HepG2 (cell line): ENCODE results near the gene PTPRE. TPM values are rescaled to one million over a fixed set of nuclear protein-coding genes. Genes with fewer than 3 reads are reported as not detected.

ENCODE experiments used
- ATAC-seq: fragments of 200-7000 bp; cut with Tn5 transposase; 3 replicates; pipeline ENCODE4 v1.9.1; 2020; ENCODE audit warnings: mild to moderate bottlenecking, moderate library complexity
- BruUV-seq: library from RNA; stranded (reverse); fragments of 400-500 nt; replicated peaks from 2 replicates; lab custom pipeline; 2021; lab: Mats Ljungman, UMichigan
- CTCF ChIA-PET: fragments of 300-600 bp; formaldehyde crosslinking; extraction: SDS; loops from one replicate; lab custom pipeline; 2021; ENCODE audit warnings: low total read pairs, inconsistent platforms, low intra/inter-chr PET ratio; lab: Yijun Ruan, JAX
- POLR2A ChIA-PET: fragments of 350-600 bp; sonication (Branson Sonifier 250); formaldehyde crosslinking; loops from one replicate; lab custom pipeline; 2020; ENCODE audit warnings: antibody characterized with exemption, inconsistent platforms; lab: Yijun Ruan, JAX
- DNase-seq: peaks from one replicate; pipeline ENCODE4 v3.0.0-alpha.2; 2015; ENCODE audit warnings: low spot score
- FAIRE-seq: peaks from 3 replicates; lab custom pipeline; 2011; peaks lifted over from hg19 to GRCh38; lab: Jason Lieb, UNC
- H2AFZ ChIP-seq: one replicate; pipeline ENCODE4 v1.6.1; 2011; ENCODE audit warnings: low read length, inconsistent platforms
- H3K27ac ChIP-seq: fragments of 300-600 bp; 3 replicates; pipeline ENCODE4 v1.8.0; 2011; ENCODE audit warnings: mixed run types, mild to moderate bottlenecking, mixed read lengths, low read length, inconsistent platforms; ENCODE audit not compliant: insufficient read depth; ENCODE audit errors: extremely low read length
- H3K27me3 ChIP-seq, 2 experiments: fragments of 200-600 bp in 1 of 2; 2 replicates in 1 of 2; 3 replicates in 1 of 2; pipeline versions ENCODE4 v1.6.0 to v1.8.0; 2011; ENCODE audit warnings: low read length in 2 of 2, mild to moderate bottlenecking in 2 of 2, moderate library complexity in 2 of 2, inconsistent platforms in 1 of 2; ENCODE audit not compliant: insufficient read depth in 2 of 2, control insufficient read depth in 1 of 2
- H3K36me3 ChIP-seq, 2 experiments: fragments of 200-600 bp in 1 of 2; replicated peaks in 1 of 2; 2 replicates in 1 of 2; 3 replicates in 1 of 2; pipeline versions ENCODE4 v1.5.1 to v1.8.0; 2011; ENCODE audit warnings: low read length in 2 of 2, inconsistent platforms in 1 of 2; ENCODE audit not compliant: insufficient read depth in 2 of 2, control insufficient read depth in 1 of 2
- H3K4me1 ChIP-seq: 2 replicates; pipeline ENCODE4 v1.5.1; 2012; ENCODE audit warnings: low read length, inconsistent platforms; ENCODE audit not compliant: insufficient read depth
- H3K4me2 ChIP-seq: 2 replicates; pipeline ENCODE4 v1.6.0; 2011; ENCODE audit warnings: low read depth, low read length, inconsistent platforms
- H3K4me3 ChIP-seq, 3 experiments: fragments of 200-600 bp in 1 of 3; sonication (generic), shearing (Covaris generic) in 1 of 3; replicated peaks in 1 of 3; 2 replicates each; pipeline ENCODE4 v1.5.1; 2011 to 2016; ENCODE audit warnings: low read length in 3 of 3, inconsistent platforms in 2 of 3, low read depth in 2 of 3, mild to moderate bottlenecking in 2 of 3, control low read depth in 1 of 3, mixed read lengths in 1 of 3; ENCODE audit not compliant: insufficient read depth in 1 of 3
- H3K79me2 ChIP-seq: one replicate; pipeline ENCODE4 v1.6.1; 2011; ENCODE audit warnings: low read length, inconsistent platforms; ENCODE audit not compliant: insufficient read depth
- H3K9ac ChIP-seq: 2 replicates; pipeline ENCODE4 v1.6.0; 2011; ENCODE audit warnings: mild to moderate bottlenecking, low read depth, low read length, inconsistent platforms; ENCODE audit not compliant: insufficient read depth
- H3K9me3 ChIP-seq: 2 replicates; pipeline ENCODE4 v1.5.1; 2012; ENCODE audit warnings: mild to moderate bottlenecking, low read length
- H4K20me1 ChIP-seq: 2 replicates; pipeline ENCODE4 v1.6.0; 2011; ENCODE audit warnings: inconsistent platforms, mild to moderate bottlenecking, low read length, moderate library complexity; ENCODE audit not compliant: insufficient read depth
- DRAP1 ChIP-seq: IDR thresholded peaks from 2 replicates; pipeline ENCODE4 v1.6.1; 2016; ENCODE audit warnings: missing genetic modification reagents, missing compliant biosample characterization
- FOXK1 ChIP-seq: sonication (generic); formaldehyde crosslinking; IDR thresholded peaks from 2 replicates; pipeline ENCODE4 v1.4.0; 2020; ENCODE audit warnings: low read depth, missing genetic modification reagents, borderline replicate concordance
- HDAC6 ChIP-seq: fragments of 200-600 bp; sonication (generic); IDR thresholded peaks from 2 replicates; pipeline ENCODE4 v1.7.0; 2017; ENCODE audit warnings: mild to moderate bottlenecking, antibody characterized with exemption, low read length, low read depth
- MIER3 ChIP-seq: IDR thresholded peaks from 2 replicates; pipeline ENCODE4 v1.6.1; 2016; ENCODE audit warnings: missing compliant biosample characterization, borderline replicate concordance
- NPAS2 ChIP-seq: sonication (generic); formaldehyde crosslinking; IDR thresholded peaks from 2 replicates; pipeline ENCODE4 v1.8.0; 2022; ENCODE audit warnings: mild to moderate bottlenecking, missing genetic modification reagents, borderline replicate concordance
- REXO4 ChIP-seq: sonication (generic); formaldehyde crosslinking; IDR thresholded peaks from 2 replicates; pipeline ENCODE4 v1.8.0; 2022; ENCODE audit warnings: missing genetic modification reagents, mild to moderate bottlenecking, borderline replicate concordance
- RFX5 ChIP-seq: IDR thresholded peaks from 2 replicates; pipeline ENCODE4 v1.6.1; 2011; ENCODE audit warnings: low read depth, low read length, improper control_type of control experiment
- SMAD3 ChIP-seq: sonication (generic); formaldehyde crosslinking; IDR thresholded peaks from 2 replicates; pipeline ENCODE4 v1.4.0; 2020; ENCODE audit warnings: missing genetic modification reagents
- ZNF282 ChIP-seq: fragments of 450-650 bp; IDR thresholded peaks from 2 replicates; pipeline ENCODE4 v1.6.1; 2018; ENCODE audit not compliant: partially characterized antibody
- ZNF414 ChIP-seq: sonication (generic); formaldehyde crosslinking; IDR thresholded peaks from 2 replicates; pipeline ENCODE4 v1.5.0; 2020; ENCODE audit warnings: missing genetic modification reagents
- ZNF704 ChIP-seq: sonication (generic); formaldehyde crosslinking; IDR thresholded peaks from 2 replicates; pipeline ENCODE4 v1.8.1; 2023; ENCODE audit warnings: mild to moderate bottlenecking, inconsistent platforms, moderate library complexity, missing genetic modification reagents, borderline replicate concordance
- ZNF749 ChIP-seq: sonication (generic); formaldehyde crosslinking; IDR thresholded peaks from 2 replicates; pipeline ENCODE4 v1.8.0; 2022; ENCODE audit warnings: mild to moderate bottlenecking, missing genetic modification reagents, moderate library complexity, borderline replicate concordance
- ZNF777 ChIP-seq: sonication (generic); formaldehyde crosslinking; IDR thresholded peaks from 2 replicates; pipeline ENCODE4 v1.4.0; 2020; ENCODE audit warnings: missing genetic modification reagents
- WGBS: methylation state at CpG from one replicate; pipeline ENCODE4 v1.1.6; 2017; ENCODE audit warnings: low lambda C conversion rate; 5-methylcytosine and 5-hydroxymethylcytosine counted together
- in situ Hi-C: cut with HindIII; loops from 2 replicates; pipeline ENCODE4 v1.10.0; 2017; ENCODE audit warnings: low pct_unique_long_range_greater_than_20kb; ENCODE audit not compliant: extremely low pct_ligation_motif_present
- intact Hi-C: fragments of 100-400 bp; cut with micrococcal nuclease; formaldehyde crosslinking; loops from one replicate; pipeline ENCODE4 v1.10.0; 2022; ENCODE audit not compliant: unreplicated experiment
- polyA plus RNA-seq, 8 experiments: library from polyadenylated mRNA; depleted of rRNA in 3 of 8; stranded (reverse) in 7 of 8; unstranded in 1 of 8; fragments of >200 nt; fragmentation: Illumina TruSeq in 4 of 8; extraction: Trizol in 4 of 8; gene quantifications; 2 replicates each; pipeline versions ENCODE4 v1.2.1 to v1.2.3, GENCODE V29; 2011 to 2016; ENCODE audit warnings: low read depth in 4 of 8, missing spikeins in 1 of 8, mixed read lengths in 1 of 8; ENCODE audit not compliant: insufficient read depth in 1 of 8
- total RNA-seq, 5 experiments: library from RNA; depleted of rRNA; stranded (reverse); fragments of >200 nt; fragmentation: Illumina TruSeq; extraction: Trizol; gene quantifications; 2 replicates each; pipeline ENCODE4 v1.2.3, GENCODE V29; 2016; ENCODE audit warnings: low read depth in 1 of 5

PTPRE gene
- total and polyA plus RNA-seq, 2 of the 13 experiments (the other 11 are each of a cell fraction or from before 2014, with no cell fraction given) = 0.01 to 0.02 TPM

GRCh38 chr10:127925471-127926207 lies 18.7 kb downstream of the PTPRE start (continued):
- TF ChIP-seq SMAD3 (CRISPR knock-in tag) (no peak), ZNF749 (CRISPR knock-in tag) (no peak), REXO4 (CRISPR knock-in tag) (no peak), NPAS2 (no peak), ZNF777 (CRISPR knock-in tag) (no peak)

GRCh38 chr10:127926455-127926854 lies 19.6 kb downstream of the PTPRE start:
- ChIA-PET POLR2A (no interaction called here), CTCF (no interaction called here)
- H3K36me3 ChIP-seq = no peaks in the 10 kb centered on the region
- ATAC-seq (no peak), FAIRE-seq (no peak), DNase-seq (no peak)
- no peak overlapping the region for H3K27ac ChIP-seq
- no peak overlapping the region for H3K4me2 ChIP-seq
- H3K27me3 ChIP-seq = peaks cover 0 to 7% of the 10 kb centered on the region in 2 experiments; a peak in 4 of 5 replicates
- in situ Hi-C loops (no loop called here), intact Hi-C loops (no loop called here)
- H3K4me3 ChIP-seq = no peak overlapping the region
- H3K9me3 ChIP-seq = no peaks in the 10 kb centered on the region
- no peak overlapping the region for H2AFZ ChIP-seq
- H3K79me2 ChIP-seq = no peaks in the 10 kb centered on the region
- no peaks in the 10 kb centered on the region for H4K20me1 ChIP-seq
- WGBS = 16% methylated on average over 8 of the region's 8 CpGs
- no TSS peak for BruUV-seq
- no peak overlapping the region for H3K9ac ChIP-seq
- TF ChIP-seq FOXK1 (CRISPR knock-in tag) (no peak), HDAC6 (no peak), MIER3 (CRISPR knock-in tag) (no peak), ZNF282 (no peak), DRAP1 (CRISPR knock-in tag) (no peak), RFX5 (no peak), ZNF704 (CRISPR knock-in tag) (no peak), ZNF414 (CRISPR knock-in tag) (no peak)
- no peaks in the 10 kb centered on the region for H3K4me1 ChIP-seq
